ENCODE measurements around the gene HIPK2. TPM values are rescaled to one million over a fixed set of nuclear protein-coding genes. Genes with fewer than 3 reads are reported as not detected.
A peak's percentile ranks its signal among the peaks of the same experiment; 100 is the strongest.

The HIPK2 gene
- total RNA-seq, 1 donor from 2014 or later: 5.8 TPM

DNA sequence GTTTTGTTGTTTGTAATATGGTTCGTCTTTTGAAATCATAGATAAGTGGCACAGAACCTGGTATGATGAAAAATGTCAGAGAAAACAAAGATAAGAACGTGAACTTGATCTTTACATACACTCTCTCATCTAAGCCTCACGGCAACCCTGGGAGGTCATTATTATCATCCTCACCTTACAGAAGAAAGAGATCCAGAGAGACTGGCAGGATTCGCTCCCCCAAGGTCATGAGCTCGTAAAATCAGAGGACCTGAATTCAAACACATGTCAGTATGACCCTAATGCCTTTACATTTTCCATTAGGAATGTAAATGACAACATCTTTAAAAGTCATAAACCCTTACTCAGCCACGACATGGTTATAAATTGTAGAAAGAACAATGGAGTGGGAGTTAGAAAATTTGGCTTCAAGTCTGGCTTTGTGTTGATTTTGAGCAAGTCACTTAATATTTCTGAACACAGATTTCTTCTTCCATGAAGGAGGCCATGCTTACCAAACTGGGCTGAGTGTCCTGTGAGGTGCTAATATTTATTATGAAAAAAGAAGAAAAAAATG is 35.9 kb downstream of the HIPK2 start:
- TF ChIP-seq, protein P1, sequence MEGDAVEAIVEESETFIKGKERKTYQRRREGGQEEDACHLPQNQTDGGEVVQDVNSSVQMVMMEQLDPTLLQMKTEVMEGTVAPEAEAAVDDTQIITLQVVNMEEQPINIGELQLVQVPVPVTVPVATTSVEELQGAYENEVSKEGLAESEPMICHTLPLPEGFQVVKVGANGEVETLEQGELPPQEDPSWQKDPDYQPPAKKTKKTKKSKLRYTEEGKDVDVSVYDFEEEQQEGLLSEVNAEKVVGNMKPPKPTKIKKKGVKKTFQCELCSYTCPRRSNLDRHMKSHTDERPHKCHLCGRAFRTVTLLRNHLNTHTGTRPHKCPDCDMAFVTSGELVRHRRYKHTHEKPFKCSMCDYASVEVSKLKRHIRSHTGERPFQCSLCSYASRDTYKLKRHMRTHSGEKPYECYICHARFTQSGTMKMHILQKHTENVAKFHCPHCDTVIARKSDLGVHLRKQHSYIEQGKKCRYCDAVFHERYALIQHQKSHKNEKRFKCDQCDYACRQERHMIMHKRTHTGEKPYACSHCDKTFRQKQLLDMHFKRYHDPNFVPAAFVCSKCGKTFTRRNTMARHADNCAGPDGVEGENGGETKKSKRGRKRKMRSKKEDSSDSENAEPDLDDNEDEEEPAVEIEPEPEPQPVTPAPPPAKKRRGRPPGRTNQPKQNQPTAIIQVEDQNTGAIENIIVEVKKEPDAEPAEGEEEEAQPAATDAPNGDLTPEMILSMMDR (IDR thresholded peaks at IDR 0.05; ENCODE audit: insufficient read depth, low read length, severe bottlenecking): no peak
- no peak for FAIRE-seq
- H3K27me3 ChIP-seq (ENCODE audit: control insufficient read depth, insufficient read depth, low read length): no peaks in the 10 kb centered on the region

GRCh38 chr7:139741239-139741638 is 36.6 kb downstream of the HIPK2 start:
- no peak for FAIRE-seq
- H3K4me3 ChIP-seq (ENCODE audit: low read depth, low read length): no peak overlapping the region
- TF ChIP-seq, protein P1 (IDR thresholded peaks at IDR 0.05; ENCODE audit: insufficient read depth, low read length, severe bottlenecking): no peak

More for the DNA sequence above, 35.9 kb downstream of the HIPK2 start:
- Histone ChIP-seq H3K4me3 (ENCODE audit: low read depth, low read length) (no peak overlapping the region), H3K36me3 (ENCODE audit: control insufficient read depth, insufficient read depth, low read length) (peaks cover 1% of the 10 kb centered on the region)
- DNase-seq (ENCODE audit: low read depth): no peak

GRCh38 chr7:139739863-139740597 is 37.8 kb downstream of the HIPK2 start:
- FAIRE-seq (no peak), DNase-seq (ENCODE audit: low read depth) (peak; percentile 43)
- Histone ChIP-seq H3K27me3 (ENCODE audit: control insufficient read depth, insufficient read depth, low read length) (no peaks in the 10 kb centered on the region), H3K4me3 (ENCODE audit: low read depth, low read length) (no peak overlapping the region), H3K36me3 (ENCODE audit: control insufficient read depth, insufficient read depth, low read length) (peaks cover 3% of the 10 kb centered on the region)
- TF ChIP-seq, protein P1 (IDR thresholded peaks at IDR 0.05; ENCODE audit: insufficient read depth, low read length, severe bottlenecking): no peak

More at GRCh38 chr7:139741239-139741638, 36.6 kb downstream of the HIPK2 start:
- H3K36me3 ChIP-seq (ENCODE audit: control insufficient read depth, insufficient read depth, low read length): peaks cover 1% of the 10 kb centered on the region
- DNase-seq (ENCODE audit: low read depth): no peak
- no peaks in the 10 kb centered on the region for H3K27me3 ChIP-seq (ENCODE audit: control insufficient read depth, insufficient read depth, low read length)

GRCh38 chr7:139738772-139739171 is 39.0 kb downstream of the HIPK2 start:
- Histone ChIP-seq H3K27me3 (ENCODE audit: control insufficient read depth, insufficient read depth, low read length) (no peaks in the 10 kb centered on the region), H3K4me3 (ENCODE audit: low read depth, low read length) (no peak overlapping the region), H3K36me3 (ENCODE audit: control insufficient read depth, insufficient read depth, low read length) (peaks cover 2% of the 10 kb centered on the region)
- no peak for FAIRE-seq
- TF ChIP-seq, protein P1 (IDR thresholded peaks at IDR 0.05; ENCODE audit: insufficient read depth, low read length, severe bottlenecking): no peak
- no peak for DNase-seq (ENCODE audit: low read depth)

DNA sequence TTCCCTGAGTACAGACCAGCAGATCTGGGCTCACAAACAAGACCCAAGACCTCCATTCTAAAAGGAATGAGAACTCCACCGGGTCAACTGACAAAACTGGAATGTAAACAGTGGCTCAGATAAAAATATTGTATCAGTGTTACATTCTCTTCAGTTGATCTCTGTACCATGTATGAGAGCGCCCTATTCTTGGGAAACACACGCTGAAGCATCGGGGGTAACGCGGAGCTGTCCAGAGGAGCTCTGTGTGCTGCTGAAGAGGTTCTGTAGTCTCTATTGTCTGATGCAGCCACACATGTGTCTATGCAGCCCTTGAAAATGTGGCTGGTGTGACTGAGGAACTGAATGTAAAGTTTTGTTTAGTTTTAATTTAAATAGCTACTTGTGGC is 39.7 kb downstream of the HIPK2 start:
- TF ChIP-seq, protein P1 (IDR thresholded peaks at IDR 0.05; ENCODE audit: insufficient read depth, low read length, severe bottlenecking): no peak
- no peaks in the 10 kb centered on the region for H3K27me3 ChIP-seq (ENCODE audit: control insufficient read depth, insufficient read depth, low read length)
- H3K4me3 ChIP-seq (ENCODE audit: low read depth, low read length): no peak overlapping the region
- H3K36me3 ChIP-seq (ENCODE audit: control insufficient read depth, insufficient read depth, low read length): peaks cover 2% of the 10 kb centered on the region
- DNase-seq (ENCODE audit: low read depth) (no peak), FAIRE-seq (no peak)

Data from bronchial epithelial cell (primary cell).